ENCODE data around the gene ADAM8.

DNA sequence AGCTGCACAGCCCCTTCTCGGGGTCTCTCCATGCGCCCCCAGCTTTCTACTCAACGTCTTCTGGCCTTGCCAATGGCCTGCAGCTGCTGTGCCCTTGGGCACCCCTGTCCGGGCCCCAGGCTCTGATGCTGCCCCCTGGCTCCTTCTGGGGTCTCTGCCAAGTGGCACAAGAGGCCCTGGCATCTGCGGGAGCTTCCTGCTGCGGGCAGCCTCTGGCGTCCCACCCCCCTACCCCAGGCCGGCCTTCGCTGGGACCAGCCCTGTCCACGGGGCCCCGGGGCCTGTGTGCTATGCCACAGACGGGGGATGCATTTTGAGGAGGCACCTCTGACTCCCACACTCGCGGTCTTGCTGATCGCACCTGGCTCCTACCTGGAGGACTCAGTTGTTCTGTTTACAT lies 36.7 kb downstream of the ADAM8 start:
- TF ChIP-seq, protein P1, sequence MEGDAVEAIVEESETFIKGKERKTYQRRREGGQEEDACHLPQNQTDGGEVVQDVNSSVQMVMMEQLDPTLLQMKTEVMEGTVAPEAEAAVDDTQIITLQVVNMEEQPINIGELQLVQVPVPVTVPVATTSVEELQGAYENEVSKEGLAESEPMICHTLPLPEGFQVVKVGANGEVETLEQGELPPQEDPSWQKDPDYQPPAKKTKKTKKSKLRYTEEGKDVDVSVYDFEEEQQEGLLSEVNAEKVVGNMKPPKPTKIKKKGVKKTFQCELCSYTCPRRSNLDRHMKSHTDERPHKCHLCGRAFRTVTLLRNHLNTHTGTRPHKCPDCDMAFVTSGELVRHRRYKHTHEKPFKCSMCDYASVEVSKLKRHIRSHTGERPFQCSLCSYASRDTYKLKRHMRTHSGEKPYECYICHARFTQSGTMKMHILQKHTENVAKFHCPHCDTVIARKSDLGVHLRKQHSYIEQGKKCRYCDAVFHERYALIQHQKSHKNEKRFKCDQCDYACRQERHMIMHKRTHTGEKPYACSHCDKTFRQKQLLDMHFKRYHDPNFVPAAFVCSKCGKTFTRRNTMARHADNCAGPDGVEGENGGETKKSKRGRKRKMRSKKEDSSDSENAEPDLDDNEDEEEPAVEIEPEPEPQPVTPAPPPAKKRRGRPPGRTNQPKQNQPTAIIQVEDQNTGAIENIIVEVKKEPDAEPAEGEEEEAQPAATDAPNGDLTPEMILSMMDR (IDR thresholded peaks at IDR 0.05): no peak
- no peak for TF ChIP-seq POLR2A (IDR thresholded peaks at IDR 0.05)

All from esophagus squamous epithelium (tissue), 4 donors.